Measurements from ENCODE around the gene HTR3B. TPM values are rescaled to one million over a fixed set of nuclear protein-coding genes. Genes with fewer than 3 reads are reported as not detected.

Gene HTR3B
- total RNA-seq, 2 donors from 2014 or later, result not detected

GRCh38 chr11:113971506-113972195, 67.1 kb downstream of the HTR3B start:
- peaks cover 0 to 7% of the 10 kb centered on the region in 2 donors for H3K4me1 ChIP-seq (ENCODE audit: control insufficient read depth in 1 of 2, low read depth in 2 of 2)
- no peak for DNase-seq (ENCODE audit: low spot score)

DNA sequence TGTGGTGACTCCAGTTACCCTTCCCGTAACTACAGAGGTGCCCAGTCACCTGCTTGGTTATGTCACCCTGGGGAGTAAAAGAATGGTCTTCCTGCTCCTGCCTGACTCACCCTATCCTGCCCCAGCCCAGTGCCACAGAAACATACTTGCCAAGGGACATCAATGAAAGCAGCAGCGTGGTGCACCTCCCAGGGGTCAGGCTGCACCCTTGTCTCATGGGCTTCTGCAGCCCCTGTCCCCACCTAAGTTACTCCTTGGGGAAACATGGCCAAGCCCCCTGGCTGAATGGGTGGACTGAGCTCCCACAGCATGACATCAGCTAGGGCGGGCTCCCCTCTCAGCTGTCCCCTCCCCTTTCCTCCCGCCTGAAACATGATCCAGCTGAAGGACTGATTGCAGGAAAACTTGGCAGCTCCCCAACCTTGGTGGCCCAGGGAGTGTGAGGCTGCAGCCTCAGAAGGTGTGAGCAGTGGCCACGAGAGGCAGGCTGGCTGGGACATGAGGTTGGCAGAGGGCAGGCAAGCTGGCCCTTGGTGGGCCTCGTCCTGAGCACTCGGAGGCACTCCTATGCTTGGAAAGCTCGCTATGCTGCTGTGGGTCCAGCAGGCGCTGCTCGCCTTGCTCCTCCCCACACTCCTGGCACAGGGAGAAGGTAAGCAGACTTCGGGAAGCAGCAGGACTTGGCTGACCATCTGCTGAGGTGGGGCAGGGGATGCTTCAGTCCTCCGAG, 70.3 kb downstream of the HTR3B start, which contains the start of gene HTR3A:
HTR3A (plus strand) TSS at position 368 of the 730 bp plus-strand sequence; CDS start at position 586, 218 bp downstream.
- Histone ChIP-seq H3K27ac (no peak within 1 kb of the TSS), H3K4me1 (ENCODE audit: control insufficient read depth in 1 of 2, low read depth in 2 of 2) (peaks cover 0 to 7% of the 10 kb centered on the region in 2 donors), H3K36me3 (no peaks in the 10 kb centered on the region), H3K9me3 (no peaks in the 10 kb centered on the region), H3K27me3 (replicated peaks; ENCODE audit: insufficient read depth) (no peaks in the 10 kb centered on the region), H3K4me3 (no peak within 1 kb of the TSS)
- TF ChIP-seq, protein P1, sequence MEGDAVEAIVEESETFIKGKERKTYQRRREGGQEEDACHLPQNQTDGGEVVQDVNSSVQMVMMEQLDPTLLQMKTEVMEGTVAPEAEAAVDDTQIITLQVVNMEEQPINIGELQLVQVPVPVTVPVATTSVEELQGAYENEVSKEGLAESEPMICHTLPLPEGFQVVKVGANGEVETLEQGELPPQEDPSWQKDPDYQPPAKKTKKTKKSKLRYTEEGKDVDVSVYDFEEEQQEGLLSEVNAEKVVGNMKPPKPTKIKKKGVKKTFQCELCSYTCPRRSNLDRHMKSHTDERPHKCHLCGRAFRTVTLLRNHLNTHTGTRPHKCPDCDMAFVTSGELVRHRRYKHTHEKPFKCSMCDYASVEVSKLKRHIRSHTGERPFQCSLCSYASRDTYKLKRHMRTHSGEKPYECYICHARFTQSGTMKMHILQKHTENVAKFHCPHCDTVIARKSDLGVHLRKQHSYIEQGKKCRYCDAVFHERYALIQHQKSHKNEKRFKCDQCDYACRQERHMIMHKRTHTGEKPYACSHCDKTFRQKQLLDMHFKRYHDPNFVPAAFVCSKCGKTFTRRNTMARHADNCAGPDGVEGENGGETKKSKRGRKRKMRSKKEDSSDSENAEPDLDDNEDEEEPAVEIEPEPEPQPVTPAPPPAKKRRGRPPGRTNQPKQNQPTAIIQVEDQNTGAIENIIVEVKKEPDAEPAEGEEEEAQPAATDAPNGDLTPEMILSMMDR (IDR thresholded peaks at IDR 0.05), result no peak
- no peak for ATAC-seq (ENCODE audit: insufficient number of reproducible peaks, low FRiP score, low read depth)
- no peak for DNase-seq (ENCODE audit: low spot score)

More at GRCh38 chr11:113971506-113972195, 67.1 kb downstream of the HTR3B start:
- H3K4me3 ChIP-seq, result no peak overlapping the region
- no peaks in the 10 kb centered on the region for H3K36me3 ChIP-seq
- H3K9me3 ChIP-seq, result no peaks in the 10 kb centered on the region
- TF ChIP-seq, protein P1 (IDR thresholded peaks at IDR 0.05), result no peak
- no peak overlapping the region for H3K27ac ChIP-seq
- H3K27me3 ChIP-seq (replicated peaks; ENCODE audit: insufficient read depth), result no peaks in the 10 kb centered on the region
- no peak for ATAC-seq (ENCODE audit: insufficient number of reproducible peaks, low FRiP score, low read depth)

DNA sequence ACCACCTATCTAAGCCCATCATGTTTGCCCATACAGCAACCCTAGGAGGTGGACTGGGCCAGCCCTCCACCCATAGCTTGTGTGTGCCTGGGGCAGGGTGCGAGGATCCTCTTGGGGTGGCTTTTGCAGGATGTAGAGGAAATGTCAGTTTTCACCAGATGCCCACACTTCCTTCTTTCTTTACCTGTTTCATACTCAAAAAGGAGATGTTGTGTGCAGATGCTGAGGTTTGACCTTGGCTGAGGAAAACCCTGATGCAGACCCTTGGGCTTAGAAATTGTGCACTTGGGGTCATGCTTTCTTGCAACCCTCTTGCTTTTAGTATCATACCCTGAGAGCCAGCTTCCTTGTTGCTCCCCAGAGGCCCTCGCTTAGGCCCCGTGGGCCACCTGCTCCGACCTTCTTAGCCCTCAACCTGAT, 72.5 kb downstream of the HTR3B start:
- H3K36me3 ChIP-seq, result no peaks in the 10 kb centered on the region
- H3K27me3 ChIP-seq (replicated peaks; ENCODE audit: insufficient read depth), result no peaks in the 10 kb centered on the region
- TF ChIP-seq, protein P1 (IDR thresholded peaks at IDR 0.05), result no peak
- H3K27ac ChIP-seq, result no peak overlapping the region
- no peaks in the 10 kb centered on the region for H3K9me3 ChIP-seq
- ATAC-seq (ENCODE audit: insufficient number of reproducible peaks, low FRiP score, low read depth) (no peak), DNase-seq (ENCODE audit: low spot score) (no peak)
- no peak overlapping the region for H3K4me3 ChIP-seq
- H3K4me1 ChIP-seq (ENCODE audit: control insufficient read depth in 1 of 2, low read depth in 2 of 2), result peaks cover 0 to 7% of the 10 kb centered on the region in 2 donors

DNA sequence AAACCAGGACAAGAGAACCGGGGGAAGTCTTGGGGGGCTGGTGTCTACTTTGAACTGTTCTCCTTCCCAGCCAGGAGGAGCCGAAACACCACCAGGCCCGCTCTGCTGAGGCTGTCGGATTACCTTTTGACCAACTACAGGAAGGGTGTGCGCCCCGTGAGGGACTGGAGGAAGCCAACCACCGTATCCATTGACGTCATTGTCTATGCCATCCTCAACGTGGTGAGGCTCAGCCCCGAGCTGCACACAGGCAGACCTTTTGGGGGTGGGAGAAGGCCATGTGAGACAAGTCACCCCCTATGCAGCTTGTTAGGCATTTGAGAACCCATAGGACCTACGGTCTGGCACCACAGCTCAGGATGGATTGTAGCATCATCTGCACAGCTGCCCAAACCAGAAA, 73.1 kb downstream of the HTR3B start:
- ATAC-seq (ENCODE audit: insufficient number of reproducible peaks, low FRiP score, low read depth), result no peak
- Histone ChIP-seq H3K4me1 (ENCODE audit: control insufficient read depth in 1 of 2, low read depth in 2 of 2) (peaks cover 0 to 7% of the 10 kb centered on the region in 2 donors), H3K36me3 (no peaks in the 10 kb centered on the region), H3K9me3 (no peaks in the 10 kb centered on the region), H3K4me3 (no peak overlapping the region), H3K27me3 (replicated peaks; ENCODE audit: insufficient read depth) (no peaks in the 10 kb centered on the region), H3K27ac (no peak overlapping the region)
- DNase-seq (ENCODE audit: low spot score), result no peak
- TF ChIP-seq, protein P1 (IDR thresholded peaks at IDR 0.05), result no peak

- no peaks in the 10 kb centered on the region for H3K27me3 ChIP-seq (replicated peaks; ENCODE audit: insufficient read depth)
- ATAC-seq (ENCODE audit: insufficient number of reproducible peaks, low FRiP score, low read depth) (no peak), DNase-seq (ENCODE audit: low spot score) (no peak)
- H3K9me3 ChIP-seq, result no peaks in the 10 kb centered on the region
- H3K27ac ChIP-seq, result no peak overlapping the region
- peaks cover 0 to 7% of the 10 kb centered on the region in 2 donors for H3K4me1 ChIP-seq (ENCODE audit: control insufficient read depth in 1 of 2, low read depth in 2 of 2)
- TF ChIP-seq, protein P1 (IDR thresholded peaks at IDR 0.05), result no peak
- no peaks in the 10 kb centered on the region for H3K36me3 ChIP-seq
- H3K4me3 ChIP-seq, result no peak overlapping the region
Measured at GRCh38 chr11:113979431-113979830, 74.8 kb downstream of the HTR3B start.
